GM12801 (cell line): ENCODE results near the gene SMIM35.

Source experiments
- CTCF ChIP-seq: IDR thresholded peaks from one replicate; pipeline ENCODE4 v1.5.1; 2011; ENCODE audit warnings: control low read depth; ENCODE audit not compliant: insufficient read length; ENCODE audit errors: extremely low read depth

Gene SMIM35

GRCh38 chr11:118106789-118107335 is 20.1 kb upstream of the SMIM35 start:
- TF ChIP-seq CTCF: no peak

GRCh38 chr11:118105657-118106305 is 19.0 kb upstream of the SMIM35 start:
- no peak for TF ChIP-seq CTCF

- TF ChIP-seq CTCF: no peak
These were observed 17.7 kb upstream of the SMIM35 start for GRCh38 chr11:118104491-118104890.

- TF ChIP-seq CTCF: no peak
These were observed 16.0 kb upstream of the SMIM35 start for GRCh38 chr11:118102721-118103261.

- TF ChIP-seq CTCF: no peak
These were observed 14.0 kb upstream of the SMIM35 start for GRCh38 chr11:118100691-118101232.

GRCh38 chr11:118099838-118100556 is 13.2 kb upstream of the SMIM35 start:
- no peak for TF ChIP-seq CTCF
